K562 (cell line): ENCODE measurements around the gene SLC7A4.

Experiments used
- CEBPB ChIP-seq: fragments of 450-650 bp; IDR thresholded peaks from 2 replicates; pipeline ENCODE4 v1.6.1; 2016; ENCODE audit warnings: missing genetic modification characterization, missing compliant biosample characterization
- COPS2 ChIP-seq: fragments of 450-650 bp; conservative IDR thresholded peaks from 2 replicates; pipeline ENCODE4 v1.6.1; 2016; ENCODE audit warnings: mild to moderate bottlenecking, moderate library complexity
- CTCF ChIP-seq, 3 experiments: IDR thresholded peaks in 2 of 3; conservative IDR thresholded peaks in 1 of 3; 2 replicates each; pipeline ENCODE4 v1.5.1; 2011 to 2012; ENCODE audit warnings: low read length in 3 of 3, mild to moderate bottlenecking in 3 of 3, control low read depth in 2 of 3, improper control_type of control experiment in 1 of 3, inconsistent platforms in 1 of 3, low read depth in 1 of 3, mixed read lengths in 1 of 3, moderate library complexity in 1 of 3; ENCODE audit not compliant: insufficient read depth in 2 of 3
- EP300 ChIP-seq: IDR thresholded peaks from 2 replicates; pipeline ENCODE4 v1.6.1; 2012; ENCODE audit warnings: low read length, improper control_type of control experiment
- ETV5 ChIP-seq: sonication (generic); formaldehyde crosslinking; IDR thresholded peaks from 2 replicates; pipeline ENCODE4 v1.4.0; 2020; ENCODE audit warnings: low read depth, mild to moderate bottlenecking, missing genetic modification reagents
- HNRNPH1 ChIP-seq: fragments of 200-400 bp; formaldehyde crosslinking; optimal IDR thresholded peaks from 2 replicates; pipeline ENCODE3; 2017; ENCODE audit warnings: low read depth, mild to moderate bottlenecking, low read length, moderate library complexity
- HOXB6 ChIP-seq: fragments of 250-450 bp; sonication (Bioruptor Pico); IDR thresholded peaks from 2 replicates; pipeline ENCODE4 v1.5.1; 2022; ENCODE audit warnings: mild to moderate bottlenecking, borderline replicate concordance
- MAZ ChIP-seq, 2 experiments: fragments of 450-650 bp in 1 of 2; sonication (generic) in 1 of 2; formaldehyde crosslinking; IDR thresholded peaks in 1 of 2; conservative IDR thresholded peaks in 1 of 2; 2 replicates each; pipeline versions ENCODE4 v1.4.0 to v1.5.0; 2020; ENCODE audit warnings: mild to moderate bottlenecking in 1 of 2, missing genetic modification reagents in 1 of 2
- POLR2AphosphoS5 ChIP-seq: IDR thresholded peaks from 2 replicates; pipeline ENCODE4 v1.6.1; 2011; ENCODE audit warnings: mild to moderate bottlenecking, low read depth, low read length, moderate library complexity; ENCODE audit not compliant: control insufficient read depth, insufficient read depth
- SMC3 ChIP-seq: conservative IDR thresholded peaks from 2 replicates; pipeline ENCODE4 v1.6.1; 2011; ENCODE audit warnings: low read depth, low read length, improper control_type of control experiment; ENCODE audit not compliant: insufficient read depth
- ZNF408 ChIP-seq: fragments of 250-450 bp; sonication (Bioruptor Pico); IDR thresholded peaks from 2 replicates; pipeline ENCODE4 v1.4.0; 2020; ENCODE audit warnings: low read depth, mild to moderate bottlenecking, moderate library complexity
- TF ChIP-seq, protein P1 (sequence below): sonication (generic); formaldehyde crosslinking; IDR thresholded peaks from 2 replicates; pipeline ENCODE4 v1.9.0; 2022; ENCODE audit warnings: mild to moderate bottlenecking, missing genetic modification reagents

DNA sequence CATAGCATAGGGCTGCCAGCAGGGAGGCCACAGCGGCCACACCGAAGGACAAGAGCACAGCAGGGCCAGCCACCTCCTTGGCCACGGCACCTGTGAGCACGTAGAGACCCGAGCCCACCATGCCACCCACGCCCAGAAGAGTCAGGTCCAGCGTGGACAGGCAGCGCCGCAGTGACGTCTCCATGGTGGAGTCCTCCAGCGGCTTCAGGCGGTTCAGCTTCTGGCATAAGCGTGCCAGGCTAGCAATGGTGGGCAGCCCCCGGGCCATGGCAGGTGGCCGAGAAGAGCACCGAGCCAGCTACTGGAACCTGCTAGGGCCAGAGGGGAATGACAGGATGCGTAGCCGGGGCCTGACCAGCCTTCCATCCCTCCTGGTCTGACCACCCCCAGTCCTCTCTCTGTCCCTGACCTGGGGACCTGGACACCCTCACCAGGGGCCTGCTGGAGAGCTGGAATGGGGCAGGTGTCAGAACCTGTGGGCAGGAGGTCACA, 770 bp downstream of the SLC7A4 start:
- TF ChIP-seq SMC3 (no peak), CEBPB (no peak), CTCF (IDR thresholded peaks at IDR 0.05 in 2 of 3, conservative IDR thresholded peaks at IDR 0.05 in 1 of 3; ENCODE audit: insufficient read depth in 2 of 3, low read depth in 1 of 3, low read length in 3 of 3) (no peak), HNRNPH1 (no peak), COPS2 (no peak), HOXB6 (no peak), ETV5 (no peak), EP300 (no peak), MAZ (CRISPR knock-in tag; conservative IDR thresholded peaks at IDR 0.05 in 1 of 2, IDR thresholded peaks at IDR 0.05 in 1 of 2) (no peak), POLR2AphosphoS5 (no peak), ZNF408 (no peak)
- TF ChIP-seq, protein P1, sequence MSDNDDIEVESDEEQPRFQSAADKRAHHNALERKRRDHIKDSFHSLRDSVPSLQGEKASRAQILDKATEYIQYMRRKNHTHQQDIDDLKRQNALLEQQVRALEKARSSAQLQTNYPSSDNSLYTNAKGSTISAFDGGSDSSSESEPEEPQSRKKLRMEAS (CRISPR knock-in tag), result no peak
